Measurements from ENCODE around the gene CLEC7A.

- no peak for TF ChIP-seq CTCF (IDR thresholded peaks at IDR 0.05)
- no peak for TF ChIP-seq POLR2A (IDR thresholded peaks at IDR 0.05)
Observed at GRCh38 chr12:10095971-10096370, 34.0 kb downstream of the CLEC7A start.
